GM10266 (cell line): ENCODE data around the gene TANGO2.

ENCODE experiments used
- DNase-seq: peaks from one replicate; pipeline ENCODE4 v3.0.0; 2012; ENCODE audit errors: extremely low spot score
- CTCF ChIP-seq: IDR thresholded peaks from 2 replicates; pipeline ENCODE4 v1.5.1; 2012; ENCODE audit warnings: mild to moderate bottlenecking, low read depth; ENCODE audit not compliant: control insufficient read depth, insufficient read depth; ENCODE audit errors: missing control alignments

Gene TANGO2

GRCh38 chr22:20089977-20090729, 69.2 kb downstream of the TANGO2 start:
- no peak for DNase-seq
- TF ChIP-seq CTCF: no peak

GRCh38 chr22:20090730-20091240, 69.9 kb downstream of the TANGO2 start:
- TF ChIP-seq CTCF: no peak
- no peak for DNase-seq

GRCh38 chr22:20091690-20092476, 71.0 kb downstream of the TANGO2 start:
- no peak for TF ChIP-seq CTCF
- DNase-seq: no peak

- no peak for TF ChIP-seq CTCF
- DNase-seq: no peak
Measured at GRCh38 chr22:20092477-20092854, 71.6 kb downstream of the TANGO2 start.

- no peak for TF ChIP-seq CTCF
- no peak for DNase-seq
Measured at GRCh38 chr22:20093418-20094196, 72.7 kb downstream of the TANGO2 start.

GRCh38 chr22:20094197-20094807, 73.4 kb downstream of the TANGO2 start:
- no peak for TF ChIP-seq CTCF
- no peak for DNase-seq
